Adrenal gland (tissue), 5 donors: Measurements from ENCODE around the gene RHOXF1.

Experiments
- CTCF ChIP-seq, 6 experiments: fragments of 450-650 bp in 4 of 6; fragments of 200-600 bp in 2 of 6; sonication (generic) in 1 of 6; IDR thresholded peaks; 1 replicate in 5 of 6; 2 replicates in 1 of 6; pipeline versions ENCODE4 v1.5.1 to v1.8.0; 2016 to 2021; ENCODE audit warnings: antibody characterized with exemption in 6 of 6, mild to moderate bottlenecking in 2 of 6, moderate library complexity in 1 of 6
- POLR2A ChIP-seq, 2 donors: fragments of 450-650 bp; IDR thresholded peaks; one replicate each; pipeline ENCODE4 v1.6.1; 2017; ENCODE audit warnings: antibody characterized with exemption in 2 of 2, mild to moderate bottlenecking in 2 of 2, moderate library complexity in 1 of 2
- donor health status: DM: no; HTN: no; CAD: no.

GRCh38 chrX:120136840-120137239 lies 21.1 kb upstream of the RHOXF1 start:
- TF ChIP-seq POLR2A (IDR thresholded peaks at IDR 0.05) = no peak
- no peak for TF ChIP-seq CTCF (IDR thresholded peaks at IDR 0.05)
